ENCODE measurements around the gene EIF2B1.
"Not testable (repeated sequence)": the region's sequence is repeated elsewhere in the genome, so short reads cannot be mapped to it uniquely, and the experiment has no call there.

The EIF2B1 gene

GRCh38 chr12:123617580-123617979 lies 15.9 kb downstream of the EIF2B1 start:
- DNase-seq (ENCODE audit: low read depth): no peak

DNA sequence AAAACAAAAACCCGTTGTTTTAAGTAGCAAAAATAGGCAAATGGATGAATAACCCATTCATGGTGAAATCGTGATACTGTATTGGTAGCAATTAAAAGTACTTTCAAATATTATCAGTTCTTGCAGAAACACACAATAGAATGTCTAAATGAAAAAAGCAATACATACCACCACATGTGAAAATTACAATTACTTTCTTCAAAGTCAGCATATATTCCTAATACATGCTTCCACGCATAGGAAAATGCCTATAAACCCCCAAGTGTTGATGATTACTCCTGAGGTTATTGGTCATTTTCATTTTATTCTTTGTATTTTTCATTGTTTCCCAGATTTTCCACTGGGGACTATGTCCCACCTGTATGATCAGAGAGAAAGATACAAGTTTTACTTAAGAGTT lies 16.3 kb downstream of the EIF2B1 start:
- no peak for DNase-seq (ENCODE audit: low read depth)

DNA sequence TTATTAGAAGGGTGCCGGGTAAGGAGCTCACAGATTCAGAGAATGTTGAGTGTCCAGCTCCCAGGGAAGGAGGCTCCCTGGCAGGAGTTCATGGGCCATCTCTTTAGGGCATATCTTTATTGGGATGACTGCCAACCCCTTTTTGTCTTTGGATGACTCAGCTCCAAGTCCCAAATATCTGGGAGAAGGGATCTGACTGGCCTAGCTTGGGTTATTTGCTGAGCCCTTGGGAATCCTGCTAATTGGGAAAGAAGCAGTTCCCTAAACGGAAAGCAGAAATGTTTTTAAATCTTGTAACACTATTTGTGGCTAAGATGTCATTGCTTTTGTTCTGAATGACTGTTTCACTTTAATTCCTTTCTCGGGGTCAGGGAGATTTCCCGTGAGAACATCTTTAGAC lies 19.0 kb downstream of the EIF2B1 start:
- no peak for DNase-seq (ENCODE audit: low read depth)

- no peak for DNase-seq (ENCODE audit: low read depth)
These were observed 19.4 kb downstream of the EIF2B1 start for GRCh38 chr12:123614110-123614509.

- no peak for DNase-seq (ENCODE audit: low read depth)
These were observed 25.3 kb downstream of the EIF2B1 start for GRCh38 chr12:123608182-123608581.

GRCh38 chr12:123607756-123608155 lies 25.7 kb downstream of the EIF2B1 start:
- DNase-seq (ENCODE audit: low read depth): no peak

DNA sequence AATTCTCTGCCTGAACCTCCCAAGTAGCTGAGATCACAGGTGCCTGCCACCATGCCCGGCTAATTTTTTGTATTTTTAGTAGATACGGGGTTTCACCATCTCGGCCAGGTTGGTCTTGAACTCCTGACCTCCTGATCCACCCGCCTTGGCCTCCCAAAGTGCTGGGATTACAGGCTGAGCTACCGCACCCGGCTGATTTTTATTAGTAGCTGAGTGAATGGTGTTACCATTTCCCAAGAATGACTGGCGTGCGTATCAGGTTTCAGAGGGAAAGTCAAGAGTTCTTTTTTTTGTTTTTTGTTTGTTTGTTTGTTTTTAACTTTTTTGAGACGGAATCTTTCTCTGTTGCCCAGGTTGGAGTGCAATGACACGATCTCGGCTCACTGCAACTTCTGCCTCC lies 30.0 kb downstream of the EIF2B1 start:
- DNase-seq (ENCODE audit: low read depth): not testable (repeated sequence)

GRCh38 chr12:123602651-123603195 lies 30.8 kb downstream of the EIF2B1 start:
- no peak for DNase-seq (ENCODE audit: low read depth)

DNA sequence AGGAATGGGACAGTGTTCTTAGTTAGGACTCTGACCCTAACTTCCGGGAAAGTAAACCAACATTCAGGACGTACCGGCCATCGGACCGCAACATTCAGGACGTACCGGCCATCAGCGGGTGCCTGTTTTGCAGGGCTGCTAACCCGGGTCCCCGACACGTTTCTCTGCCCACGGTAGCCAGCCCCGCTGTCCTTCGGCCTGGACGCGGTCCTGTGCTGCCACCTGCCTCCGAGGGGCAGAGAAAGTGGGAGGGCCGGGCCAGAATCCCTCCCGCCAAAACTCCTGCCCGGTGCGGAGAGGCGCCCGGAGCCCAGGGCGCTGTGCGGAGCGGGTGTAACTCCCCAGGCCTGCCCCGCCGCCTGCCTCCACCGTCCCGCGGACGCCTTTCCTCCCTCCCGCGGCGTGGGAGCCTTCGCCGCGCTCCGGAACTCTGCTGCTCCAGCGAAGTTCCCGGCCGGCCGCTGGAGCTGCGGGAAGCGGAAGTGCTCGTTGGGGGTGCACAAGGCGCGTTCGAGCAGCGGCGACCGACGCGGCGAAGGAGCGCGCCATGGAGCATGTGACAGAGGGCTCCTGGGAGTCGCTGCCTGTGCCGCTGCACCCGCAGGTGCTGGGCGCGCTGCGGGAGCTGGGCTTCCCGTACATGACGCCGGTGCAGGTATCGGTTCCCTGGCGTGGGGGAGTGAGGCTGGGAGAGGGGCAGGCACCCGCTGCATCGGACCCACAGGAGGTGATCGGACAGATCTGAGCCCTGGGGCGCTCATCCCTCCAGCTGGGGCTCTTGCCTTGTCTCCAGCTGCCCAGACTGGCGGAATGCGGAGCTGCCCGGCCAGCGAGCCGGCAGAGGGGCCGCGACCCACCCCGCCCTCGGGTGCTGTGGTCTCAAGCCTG lies 31.6 kb downstream of the EIF2B1 start, which contains the start of gene DDX55:
DDX55 (plus strand) TSS at position 498 of the 888 bp plus-strand sequence; CDS start at position 548, 50 bp downstream.
- DNase-seq (ENCODE audit: low read depth): no peak

GRCh38 chr12:123599721-123600120 lies 33.8 kb downstream of the EIF2B1 start:
- DNase-seq (ENCODE audit: low read depth): no peak

- no peak for DNase-seq (ENCODE audit: low read depth)
These were observed 34.2 kb downstream of the EIF2B1 start for GRCh38 chr12:123599310-123599709.

DNA sequence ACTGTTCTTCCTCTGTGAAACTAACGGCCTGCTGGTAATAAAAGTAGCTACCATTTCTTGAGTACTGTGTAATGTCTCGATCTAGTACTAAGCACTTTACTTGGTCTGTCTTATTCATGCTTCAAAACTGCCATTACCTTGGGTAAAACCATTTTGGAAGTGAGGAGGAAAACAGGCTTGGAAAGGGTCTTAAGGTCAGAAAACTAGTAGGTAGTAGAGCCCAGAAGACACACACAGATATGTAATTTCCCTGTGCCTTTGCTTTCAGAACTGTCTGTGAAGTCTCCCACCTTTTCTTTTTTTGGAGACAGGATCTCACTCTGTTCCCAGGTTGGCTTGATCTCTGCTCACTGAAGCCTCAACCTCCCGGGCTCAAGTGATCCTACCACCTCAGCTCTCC lies 35.0 kb downstream of the EIF2B1 start:
- DNase-seq (ENCODE audit: low read depth): no peak

DNA sequence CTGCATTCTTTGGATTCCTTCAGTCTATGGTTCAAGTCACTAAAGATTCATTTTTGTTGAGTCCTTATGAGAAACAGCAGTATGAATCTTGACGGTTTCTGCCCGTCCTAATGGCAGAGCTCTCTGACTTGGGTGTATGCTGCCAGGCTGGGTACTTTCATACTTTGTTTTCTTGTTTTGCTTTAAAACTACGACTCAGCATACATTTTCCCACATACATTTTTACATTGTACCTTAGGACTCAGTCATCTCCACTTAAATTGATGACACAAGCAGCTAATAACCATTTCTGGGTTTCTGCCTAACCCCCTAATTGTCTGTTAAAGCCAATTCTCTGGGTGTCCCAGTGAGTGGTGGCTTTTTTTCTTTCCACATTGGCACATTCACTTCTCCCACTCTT lies 36.4 kb downstream of the EIF2B1 start:
- no peak for DNase-seq (ENCODE audit: low read depth)

- no peak for DNase-seq (ENCODE audit: low read depth)
These were observed 37.8 kb downstream of the EIF2B1 start for GRCh38 chr12:123595729-123596128.

DNA sequence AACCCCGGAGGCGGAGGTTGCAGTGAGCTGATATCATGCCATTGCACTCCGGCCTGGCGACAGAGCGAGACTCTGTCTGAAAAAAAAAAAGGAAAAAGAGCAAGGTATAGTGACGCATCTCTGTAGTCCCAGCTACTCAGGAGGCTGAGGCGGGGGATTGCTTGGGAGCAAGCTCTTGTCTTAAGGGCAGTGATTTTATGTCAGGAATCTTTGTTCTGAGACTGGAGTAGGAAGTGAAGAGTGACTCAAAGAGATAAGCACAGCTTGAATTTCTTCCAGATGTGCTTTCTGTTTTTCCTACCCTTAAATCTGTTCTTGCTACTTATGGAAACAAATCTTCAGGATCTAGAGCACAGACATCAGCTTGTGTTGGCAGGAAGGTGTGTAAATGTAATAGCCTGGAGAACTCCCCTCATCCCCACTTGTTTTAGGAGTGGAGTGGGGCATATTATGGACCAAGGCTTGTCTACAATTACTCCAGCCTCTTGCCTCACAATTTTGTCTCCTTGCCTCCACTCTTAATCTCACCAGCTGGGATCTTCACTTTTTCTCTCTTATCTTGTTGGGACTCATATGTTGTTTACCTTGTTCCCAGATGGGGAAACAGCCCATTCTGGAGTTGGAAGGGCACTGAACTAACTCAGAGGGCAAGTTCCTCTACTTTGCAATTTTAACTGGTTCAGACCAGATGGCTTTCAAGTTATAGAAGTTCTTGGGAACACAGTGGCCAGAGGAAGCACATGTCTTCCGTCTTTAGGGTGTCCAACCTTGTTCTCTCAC lies 41.6 kb downstream of the EIF2B1 start:
- peak; percentile 82 for DNase-seq (ENCODE audit: low read depth)

- no peak for DNase-seq (ENCODE audit: low read depth)
These were observed 52.7 kb downstream of the EIF2B1 start for GRCh38 chr12:123580772-123581171.

- DNase-seq (ENCODE audit: low read depth): not testable (repeated sequence)
These were observed 54.7 kb downstream of the EIF2B1 start for GRCh38 chr12:123578829-123579228.

GRCh38 chr12:123578243-123578642 lies 55.2 kb downstream of the EIF2B1 start:
- DNase-seq (ENCODE audit: low read depth): no peak

GRCh38 chr12:123576611-123577010 lies 56.9 kb downstream of the EIF2B1 start:
- no peak for DNase-seq (ENCODE audit: low read depth)

GRCh38 chr12:123573870-123574269 lies 59.6 kb downstream of the EIF2B1 start:
- no peak for DNase-seq (ENCODE audit: low read depth)

DNA sequence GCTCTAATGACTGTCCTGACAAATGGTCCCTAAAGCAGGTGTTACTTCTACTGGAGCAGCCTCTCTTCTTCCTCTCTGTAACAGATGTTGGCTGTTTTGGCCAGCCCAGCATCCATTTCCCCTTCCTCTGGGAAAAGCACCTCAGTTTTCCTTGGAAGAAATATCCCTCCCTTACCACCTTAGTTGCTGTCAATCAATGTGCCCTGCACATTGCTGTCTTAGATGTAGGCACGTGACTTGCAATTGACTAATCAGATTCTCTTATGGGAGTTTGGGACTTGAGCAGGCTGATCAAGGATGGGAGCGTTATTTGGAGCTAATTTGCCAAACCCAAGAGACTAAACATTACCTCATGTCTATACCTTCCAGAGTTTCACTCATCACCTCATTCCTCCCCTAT lies 61.1 kb downstream of the EIF2B1 start:
- DNase-seq (ENCODE audit: low read depth): no peak

DNA sequence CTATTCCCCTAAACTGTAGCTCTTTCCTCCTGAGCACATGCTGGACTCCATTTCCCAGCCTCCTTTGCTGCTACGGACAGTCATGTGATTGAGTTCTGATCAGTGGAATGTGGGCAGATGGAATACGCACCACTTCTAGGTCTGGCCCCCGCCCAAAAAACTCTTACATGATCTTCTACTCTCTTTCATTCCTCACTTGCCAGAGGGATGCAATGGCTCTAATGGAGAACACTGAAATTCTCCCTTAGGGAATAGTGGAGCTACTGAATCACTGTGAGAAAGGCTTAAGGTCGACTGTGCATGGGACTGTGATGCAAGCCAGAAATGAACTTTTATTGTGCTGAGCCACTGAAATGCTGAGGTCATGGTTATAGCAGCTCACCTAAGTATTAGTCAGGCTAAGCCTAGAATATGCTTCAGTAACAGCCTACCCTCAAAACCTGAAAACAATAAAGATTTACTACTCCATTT lies 62.1 kb downstream of the EIF2B1 start:
- no peak for DNase-seq (ENCODE audit: low read depth)
